Kidney (tissue), 14 donors: ENCODE data around the gene TCF15. TPM values are rescaled to one million over a fixed set of nuclear protein-coding genes. Genes with fewer than 3 reads are reported as not detected.
"Not testable (repeated sequence)": the region's sequence is repeated elsewhere in the genome, so short reads cannot be mapped to it uniquely, and the experiment has no call there.

Source experiments
- DNase-seq, 5 donors: peaks; one replicate each; pipeline ENCODE4 v3.0.0-alpha.2; 2013 to 2020
- FAIRE-seq: peaks from 2 replicates; lab custom pipeline; 2012; peaks lifted over from hg19 to GRCh38; lab: Jason Lieb, UNC
- H3K27ac ChIP-seq, 2 donors: one replicate each; pipeline ENCODE4 v1.7.0; 2013; ENCODE audit warnings: low read depth in 2 of 2, low read length in 2 of 2, inconsistent platforms in 1 of 2
- H3K27me3 ChIP-seq: one replicate; pipeline ENCODE4 v1.7.1; 2013; ENCODE audit warnings: low read length, inconsistent platforms; ENCODE audit not compliant: control insufficient read depth, insufficient read depth
- H3K36me3 ChIP-seq, 3 donors: one replicate each; pipeline versions ENCODE4 v1.7.0 to v1.7.1; 2013; ENCODE audit warnings: low read length in 3 of 3, control low read depth in 1 of 3, inconsistent platforms in 1 of 3; ENCODE audit not compliant: insufficient read depth in 3 of 3, control insufficient read depth in 2 of 3
- H3K4me1 ChIP-seq, 3 donors: one replicate each; pipeline versions ENCODE4 v1.7.0 to v1.7.1; 2013; ENCODE audit warnings: low read length in 3 of 3, inconsistent platforms in 1 of 3, low read depth in 1 of 3; ENCODE audit not compliant: control insufficient read depth in 2 of 3, insufficient read depth in 2 of 3
- H3K4me3 ChIP-seq, 3 donors: one replicate each; pipeline versions ENCODE4 v1.7.0 to v1.8.1; 2013; ENCODE audit warnings: low read length in 3 of 3, control low read depth in 1 of 3, inconsistent platforms in 1 of 3
- H3K9ac ChIP-seq, 3 donors: one replicate each; pipeline versions ENCODE4 v1.7.0 to v1.7.1; 2013; ENCODE audit warnings: low read length in 3 of 3, control low read depth in 1 of 3, inconsistent platforms in 1 of 3
- H3K9me3 ChIP-seq, 3 donors: one replicate each; pipeline versions ENCODE4 v1.7.0 to v1.7.1; 2013; ENCODE audit warnings: low read length in 3 of 3, control low read depth in 1 of 3, inconsistent platforms in 1 of 3; ENCODE audit not compliant: control insufficient read depth in 2 of 3, insufficient read depth in 1 of 3
- CTCF ChIP-seq: IDR thresholded peaks from 3 replicates; pipeline ENCODE4 v1.5.1; 2012; ENCODE audit warnings: mild to moderate bottlenecking, moderate library complexity, borderline replicate concordance; ENCODE audit not compliant: insufficient read depth; ENCODE audit errors: extremely low read depth
- intact Hi-C: fragments of 100-400 bp; cut with DNase I; formaldehyde crosslinking; loops from one replicate; pipeline ENCODE4 v1.11.1; 2022
- polyA plus RNA-seq: library from polyadenylated mRNA; stranded (reverse); fragments of 350-450 nt; fragmentation: Illumina TruSeq; extraction: RNeasy Lipid Tissue Mini Kit (QIAGEN cat#74804); gene quantifications from one replicate; pipeline ENCODE4 v1.2.3, GENCODE V29; 2014; ENCODE audit warnings: low read depth, low replicate concordance; ENCODE audit not compliant: insufficient read depth
- total RNA-seq: library from RNA; stranded (reverse); fragmentation: NEBNext Ultra II Directional; extraction: Animal tissue kit (Norgen Biotek cat#: 25700); gene quantifications from one replicate; pipeline ENCODE4 v1.2.1, GENCODE V29; 2021
- donor health status: control.
- donor health status: control.
- donor health status: control.
- donor health status: control.
- donor health status: control.
- donor health status: DM: yes; HTN: yes; CAD: no.
- donor health status: Normal renal cell carcinoma (clear cell type).

The TCF15 gene
- total and polyA plus RNA-seq, 2 donors from 2014 or later: 0.63 to 1.6 TPM

GRCh38 chr20:644692-645317 is 34.7 kb upstream of the TCF15 start:
- Histone ChIP-seq H3K9me3 (no peaks in the 10 kb centered on the region), H3K4me1 (peaks cover 0 to 5% (median 4%) of the 10 kb centered on the region in 3 donors), H3K9ac (no peak overlapping the region), H3K4me3 (no peak overlapping the region), H3K27ac (no peak overlapping the region), H3K27me3 (no peaks in the 10 kb centered on the region), H3K36me3 (peaks cover 0 to 15% (median 13%) of the 10 kb centered on the region in 3 donors)
- FAIRE-seq (no peak), DNase-seq (peak in 1 of 5 donors; percentile 41)
- TF ChIP-seq CTCF: no peak
- intact Hi-C loops: loop anchor here (10.0 kb wide), 1 partner anchor 80 kb away; no protein-coding TSS in a partner anchor

DNA sequence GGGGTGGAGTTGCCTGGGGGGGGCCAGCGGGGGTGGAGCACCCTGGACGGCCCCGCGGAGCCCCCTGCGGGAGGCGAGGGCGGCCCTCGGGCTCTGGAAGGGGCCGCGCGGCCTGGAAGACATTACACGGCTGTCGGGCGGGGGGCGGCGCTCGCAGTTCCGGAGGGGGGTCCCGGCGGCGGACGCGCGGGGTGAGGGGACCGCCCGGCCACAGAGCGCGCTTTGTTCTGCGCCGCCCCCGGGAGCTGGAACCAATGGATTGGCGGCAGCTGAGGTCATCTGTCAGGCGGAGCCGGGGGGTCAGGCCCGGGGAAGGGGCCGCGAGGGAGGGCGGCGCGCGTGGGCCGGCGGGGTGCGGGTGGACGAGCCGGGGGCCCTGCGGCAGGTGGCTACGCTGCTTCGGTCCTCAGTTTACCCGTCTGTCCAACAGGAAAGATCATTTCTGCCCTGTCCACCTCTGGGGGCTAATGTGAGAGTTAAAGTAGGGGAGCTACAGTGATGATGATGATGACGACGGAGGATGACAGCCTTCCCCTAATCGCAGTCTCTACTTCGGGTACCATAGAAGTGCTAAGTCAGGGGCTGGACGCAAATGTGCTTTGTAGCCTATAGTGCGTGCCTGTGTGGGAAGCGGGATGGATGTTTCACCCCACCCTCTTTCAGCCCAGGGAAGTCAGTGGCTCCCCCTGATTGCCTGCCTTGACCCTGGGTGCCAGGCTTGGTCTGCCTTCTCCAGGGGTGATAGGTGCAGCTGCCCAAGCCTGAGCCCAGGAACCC is 32.5 kb upstream of the TCF15 start:
- Histone ChIP-seq H3K4me3 (peak overlapping the region in 1 of 3 donors; percentile 17), H3K36me3 (peaks cover 0 to 3% (median 1%) of the 10 kb centered on the region in 3 donors), H3K27me3 (no peaks in the 10 kb centered on the region), H3K9me3 (no peaks in the 10 kb centered on the region), H3K4me1 (peaks cover 0 to 5% (median 4%) of the 10 kb centered on the region in 3 donors), H3K27ac (peak overlapping the region in 1 of 2 donors; percentile 28), H3K9ac (no peak overlapping the region)
- TF ChIP-seq CTCF: no peak
- DNase-seq (peak in 4 of 5 donors; percentile 70 to 93 (median 81)), FAIRE-seq (no peak)
- intact Hi-C loops: loop anchor here (10.0 kb wide), 1 partner anchor 78 kb away; no protein-coding TSS in a partner anchor

GRCh38 chr20:642013-642397 is 31.9 kb upstream of the TCF15 start:
- H3K27ac ChIP-seq, H3K4me3 ChIP-seq, H3K27me3 ChIP-seq, H3K9ac ChIP-seq, H3K36me3 ChIP-seq, H3K4me1 ChIP-seq, FAIRE-seq, H3K9me3 ChIP-seq, DNase-seq: not testable (repeated sequence)
- intact Hi-C loops: loop anchor here (10.0 kb wide), 1 partner anchor 77 kb away; no protein-coding TSS in a partner anchor

GRCh38 chr20:641516-641875 is 31.4 kb upstream of the TCF15 start:
- Histone ChIP-seq H3K9ac (no peak overlapping the region), H3K27ac (no peak overlapping the region), H3K36me3 (no peaks in the 10 kb centered on the region), H3K4me1 (peaks cover 0 to 5% (median 4%) of the 10 kb centered on the region in 3 donors), H3K27me3 (no peaks in the 10 kb centered on the region), H3K4me3 (no peak overlapping the region), H3K9me3 (no peaks in the 10 kb centered on the region)
- intact Hi-C loops: loop anchor here (10.0 kb wide), 1 partner anchor 77 kb away; no protein-coding TSS in a partner anchor
- DNase-seq (peak in 3 of 5 donors; percentile 50 to 67 (median 54)), FAIRE-seq (no peak)
- no peak for TF ChIP-seq CTCF
